ENCODE results near the gene MITF.

- no peak for TF ChIP-seq CTCF (conservative IDR thresholded peaks at IDR 0.05; ENCODE audit: low read length)
- no peak for TF ChIP-seq EZH2phosphoT487 (IDR thresholded peaks at IDR 0.05; ENCODE audit: borderline replicate concordance, low read depth, low read length)
Measured at GRCh38 chr3:69987833-69988232, 248.6 kb downstream of the MITF start.
